Nephron progenitor cell (in vitro differentiated cells): ENCODE measurements around the gene KCNIP1.

Experiments
- DNase-seq: peaks from one replicate; pipeline ENCODE4 v3.0.0; 2021
- H3K27ac Mint-ChIP-seq: 2 replicates; pipeline ENCODE4 v1.8.0; 2021; ENCODE audit warnings: mild to moderate bottlenecking, moderate library complexity, mixed read lengths
- H3K27me3 Mint-ChIP-seq: 2 replicates; pipeline ENCODE4 v1.8.0; 2021; ENCODE audit warnings: mild to moderate bottlenecking, low read depth, mixed read lengths; ENCODE audit not compliant: poor library complexity
- H3K36me3 Mint-ChIP-seq: 2 replicates; pipeline ENCODE4 v1.8.0; 2021; ENCODE audit warnings: low read depth, mixed read lengths
- H3K4me1 Mint-ChIP-seq: 2 replicates; pipeline ENCODE4 v1.8.0; 2021; ENCODE audit warnings: mixed read lengths
- H3K4me3 Mint-ChIP-seq: 2 replicates; pipeline ENCODE4 v1.8.0; 2021; ENCODE audit warnings: mild to moderate bottlenecking, moderate library complexity, mixed read lengths
- H3K9me3 Mint-ChIP-seq: 2 replicates; pipeline ENCODE4 v1.8.0; 2021; ENCODE audit warnings: mild to moderate bottlenecking, moderate library complexity, mixed read lengths
- CTCF ChIP-seq: fragments of 200-600 bp; sonication (generic); IDR thresholded peaks from 2 replicates; pipeline ENCODE4 v1.5.0; 2021; ENCODE audit warnings: antibody characterized with exemption

The KCNIP1 gene

DNA sequence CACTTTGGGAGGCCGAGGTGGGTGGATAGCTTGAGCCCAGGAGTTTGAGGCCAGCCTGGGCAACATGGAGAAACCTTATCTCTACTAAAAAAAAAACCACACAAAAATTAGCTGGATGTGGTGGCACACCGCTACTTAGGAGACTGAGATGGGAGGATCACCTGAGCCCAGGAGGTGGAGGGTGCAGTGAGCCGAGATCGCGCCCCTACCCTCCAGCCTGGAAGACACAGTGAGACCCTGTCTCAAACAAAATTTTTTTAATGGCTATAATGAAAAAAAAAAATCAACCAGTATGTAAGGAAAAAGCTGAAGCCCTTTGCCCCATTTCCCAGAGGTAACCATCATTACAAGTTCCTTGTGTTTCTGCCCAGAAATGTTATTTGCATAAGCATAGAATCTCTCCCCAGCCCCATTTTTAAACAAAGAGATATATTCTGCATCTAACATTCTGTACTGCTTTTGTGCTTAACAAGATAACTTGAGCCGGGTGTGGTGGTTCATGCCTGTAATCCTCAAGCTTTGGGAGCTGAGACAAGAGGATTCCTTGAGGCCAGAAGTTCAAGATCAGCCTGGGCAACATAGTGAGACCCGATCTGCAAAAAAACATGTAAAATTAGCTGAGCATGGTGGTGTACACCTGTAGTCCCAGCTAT is 35.1 kb upstream of the KCNIP1 start:
- no peak for TF ChIP-seq CTCF
- Mint-ChIP-seq H3K27ac (no peak overlapping the region), H3K27me3 (peaks cover 3% of the 10 kb centered on the region)

DNA sequence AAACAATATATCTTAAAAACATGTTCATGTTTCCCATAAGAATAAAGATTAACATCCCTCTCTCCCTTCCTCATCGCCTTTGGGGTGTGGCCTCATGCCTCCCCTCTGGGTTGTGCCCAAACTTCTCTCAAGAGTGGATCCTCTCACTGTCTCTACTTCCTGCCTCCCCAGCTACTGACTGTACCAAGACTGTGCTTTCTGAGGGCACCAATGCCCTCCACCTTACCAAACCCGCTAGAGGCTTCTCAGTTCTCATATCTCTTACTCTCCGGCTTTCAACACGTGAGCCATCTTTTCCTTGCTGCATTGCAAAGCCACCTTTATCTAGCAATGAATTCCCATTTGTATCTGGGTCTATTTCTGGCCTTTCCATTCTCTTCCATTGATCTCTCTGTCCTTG is 34.4 kb upstream of the KCNIP1 start:
- Mint-ChIP-seq H3K27ac (no peak overlapping the region), H3K9me3 (no peaks in the 10 kb centered on the region), H3K4me3 (no peak overlapping the region), H3K36me3 (no peaks in the 10 kb centered on the region), H3K27me3 (peaks cover 4% of the 10 kb centered on the region), H3K4me1 (peaks cover 11% of the 10 kb centered on the region)
- TF ChIP-seq CTCF: no peak
- DNase-seq: no peak

More for the DNA sequence above, 35.1 kb upstream of the KCNIP1 start:
- H3K4me3 Mint-ChIP-seq: no peak overlapping the region
- peaks cover 11% of the 10 kb centered on the region for H3K4me1 Mint-ChIP-seq
- H3K36me3 Mint-ChIP-seq: no peaks in the 10 kb centered on the region
- no peak for DNase-seq
- H3K9me3 Mint-ChIP-seq: no peaks in the 10 kb centered on the region

DNA sequence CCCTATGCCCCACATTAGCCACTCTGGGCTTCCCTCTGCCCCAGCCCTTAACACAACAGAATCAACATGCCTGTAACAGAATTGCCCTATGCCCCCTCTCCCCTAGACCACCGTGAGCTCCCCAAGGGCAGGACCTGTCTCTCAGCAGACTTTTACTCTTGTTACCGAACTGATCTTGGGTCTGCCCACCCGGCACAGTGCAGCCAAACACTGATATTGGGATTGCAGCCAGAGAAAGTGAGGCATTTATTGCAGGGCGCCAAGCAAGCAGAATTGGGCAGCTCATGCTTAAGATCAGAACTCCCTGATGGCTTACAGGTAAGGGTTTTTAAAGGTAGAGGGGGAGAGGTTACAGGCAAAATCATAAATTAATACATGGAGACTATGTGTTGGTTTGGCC is 33.5 kb upstream of the KCNIP1 start:
- DNase-seq: no peak
- no peak for TF ChIP-seq CTCF
- H3K36me3 Mint-ChIP-seq: no peaks in the 10 kb centered on the region
- H3K4me3 Mint-ChIP-seq: no peak overlapping the region
- peaks cover 5% of the 10 kb centered on the region for H3K27me3 Mint-ChIP-seq
- no peaks in the 10 kb centered on the region for H3K9me3 Mint-ChIP-seq
- H3K4me1 Mint-ChIP-seq: peaks cover 14% of the 10 kb centered on the region
- H3K27ac Mint-ChIP-seq: no peak overlapping the region

GRCh38 chr5:170470808-170471404 is 32.9 kb upstream of the KCNIP1 start:
- Mint-ChIP-seq H3K27me3 (peaks cover 8% of the 10 kb centered on the region), H3K9me3 (no peaks in the 10 kb centered on the region), H3K36me3 (no peaks in the 10 kb centered on the region), H3K27ac (no peak overlapping the region), H3K4me1 (peaks cover 21% of the 10 kb centered on the region), H3K4me3 (no peak overlapping the region)
- DNase-seq: no peak
- TF ChIP-seq CTCF: no peak

GRCh38 chr5:170471551-170472178 is 32.2 kb upstream of the KCNIP1 start:
- no peak overlapping the region for H3K27ac Mint-ChIP-seq
- no peaks in the 10 kb centered on the region for H3K36me3 Mint-ChIP-seq
- no peak for TF ChIP-seq CTCF
- no peak for DNase-seq
- peaks cover 28% of the 10 kb centered on the region for H3K4me1 Mint-ChIP-seq
- H3K9me3 Mint-ChIP-seq: no peaks in the 10 kb centered on the region
- peaks cover 8% of the 10 kb centered on the region for H3K27me3 Mint-ChIP-seq
- H3K4me3 Mint-ChIP-seq: no peak overlapping the region

- no peak overlapping the region for H3K4me3 Mint-ChIP-seq
- no peaks in the 10 kb centered on the region for H3K9me3 Mint-ChIP-seq
- H3K4me1 Mint-ChIP-seq: peaks cover 28% of the 10 kb centered on the region
- no peak overlapping the region for H3K27ac Mint-ChIP-seq
- DNase-seq: no peak
- peaks cover 19% of the 10 kb centered on the region for H3K27me3 Mint-ChIP-seq
- H3K36me3 Mint-ChIP-seq: no peaks in the 10 kb centered on the region
- TF ChIP-seq CTCF: no peak
Measured at GRCh38 chr5:170473642-170474041, 30.2 kb upstream of the KCNIP1 start.
